GM10248 (cell line): ENCODE data around the gene RNU1-4.
"Not testable (repeated sequence)": the region's sequence is repeated elsewhere in the genome, so short reads cannot be mapped to it uniquely, and the experiment has no call there.

ENCODE experiments used
- CTCF ChIA-PET: fragments of 300-600 bp; sonication (Branson Sonifier 250); formaldehyde crosslinking; extraction: SDS; loops from one replicate; lab custom pipeline; 2021; ENCODE audit warnings: antibody characterized with exemption; lab: Yijun Ruan, JAX
- POLR2A ChIA-PET: fragments of 350-650 bp; sonication (Branson Sonifier 250); formaldehyde crosslinking; extraction: SDS; loops from one replicate; lab custom pipeline; 2020; ENCODE audit warnings: antibody characterized with exemption; lab: Yijun Ruan, JAX
- DNase-seq: peaks from one replicate; pipeline ENCODE4 v3.0.0; 2012; ENCODE audit errors: extremely low spot score

RNU1-4 gene

GRCh38 chr1:16740047-16740964 is at the start of gene RNU1-4:
Gene RNU1-4, plus strand, starts transcription at chr1:16740516.
- DNase-seq, POLR2A ChIA-PET, CTCF ChIA-PET: not testable (repeated sequence)

DNA sequence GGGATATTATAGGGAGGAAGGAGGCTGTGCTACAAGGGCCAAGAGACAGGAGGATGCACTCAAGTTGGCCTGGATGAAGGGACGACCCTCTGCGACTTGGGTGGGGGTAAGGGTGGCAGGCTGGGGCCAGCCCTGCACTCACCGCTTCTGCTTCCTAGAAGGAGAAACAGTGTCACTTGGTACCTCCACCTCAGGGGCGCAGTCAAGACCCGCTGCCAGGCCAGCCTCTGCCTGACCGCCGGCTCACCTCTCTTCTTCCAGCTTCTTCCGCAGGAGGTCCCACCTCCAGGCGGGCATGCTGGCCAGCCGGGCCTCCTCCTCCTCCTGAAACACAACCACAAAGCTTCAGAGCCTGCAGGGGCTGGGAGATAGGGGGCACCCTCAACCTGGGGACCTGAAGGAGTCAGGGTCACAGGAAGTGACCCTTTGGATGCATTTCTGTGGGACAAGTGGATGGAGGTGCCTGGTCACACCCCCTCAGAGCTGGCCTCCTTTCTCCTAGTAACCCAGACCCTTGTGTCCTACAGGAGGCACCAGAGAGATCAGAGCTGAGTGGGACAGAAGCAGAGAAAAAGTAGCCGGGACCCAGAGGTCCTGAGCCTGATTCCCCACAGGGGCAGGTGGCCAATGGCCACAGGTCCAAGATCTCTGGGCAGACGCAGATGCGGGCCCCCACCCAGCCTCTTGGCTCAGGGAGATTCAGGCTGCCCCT is 49.2 kb upstream of the RNU1-4 start:
- POLR2A ChIA-PET = not testable (repeated sequence)

DNA sequence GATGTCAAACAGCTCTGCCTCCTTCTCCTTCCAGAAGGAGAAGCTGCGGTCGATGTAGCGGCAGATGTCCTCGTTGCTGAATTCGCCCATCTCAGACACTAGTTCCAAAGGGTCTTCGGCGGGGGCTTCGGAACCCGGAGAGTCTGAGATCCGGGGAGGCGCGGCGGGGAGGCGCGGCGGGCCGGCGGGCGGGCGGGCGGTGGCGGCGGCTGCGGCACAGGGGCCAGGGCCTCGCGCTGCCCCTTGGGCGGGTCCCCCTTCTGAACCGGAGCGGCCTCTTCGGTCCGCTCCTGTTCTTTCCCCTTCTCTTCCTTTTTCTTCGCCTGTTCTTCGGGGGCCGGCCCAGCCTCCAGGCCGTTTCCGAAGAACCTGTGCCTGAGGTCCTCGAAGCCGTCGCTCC is 48.0 kb upstream of the RNU1-4 start:
- CTCF ChIA-PET = interaction anchor here (1.2 to 1.8 kb wide), 2 partner anchors 10 to 17 kb away, joined by 4 to 6 read pairs; no protein-coding TSS in a partner anchor
- POLR2A ChIA-PET, DNase-seq: not testable (repeated sequence)

More for the DNA sequence above, 49.2 kb upstream of the RNU1-4 start:
- DNase-seq = not testable (repeated sequence)
- CTCF ChIA-PET = interaction anchor here (0.8 to 1.8 kb wide), 2 partner anchors 10 to 18 kb away, joined by 3 to 6 read pairs; no protein-coding TSS in a partner anchor

DNA sequence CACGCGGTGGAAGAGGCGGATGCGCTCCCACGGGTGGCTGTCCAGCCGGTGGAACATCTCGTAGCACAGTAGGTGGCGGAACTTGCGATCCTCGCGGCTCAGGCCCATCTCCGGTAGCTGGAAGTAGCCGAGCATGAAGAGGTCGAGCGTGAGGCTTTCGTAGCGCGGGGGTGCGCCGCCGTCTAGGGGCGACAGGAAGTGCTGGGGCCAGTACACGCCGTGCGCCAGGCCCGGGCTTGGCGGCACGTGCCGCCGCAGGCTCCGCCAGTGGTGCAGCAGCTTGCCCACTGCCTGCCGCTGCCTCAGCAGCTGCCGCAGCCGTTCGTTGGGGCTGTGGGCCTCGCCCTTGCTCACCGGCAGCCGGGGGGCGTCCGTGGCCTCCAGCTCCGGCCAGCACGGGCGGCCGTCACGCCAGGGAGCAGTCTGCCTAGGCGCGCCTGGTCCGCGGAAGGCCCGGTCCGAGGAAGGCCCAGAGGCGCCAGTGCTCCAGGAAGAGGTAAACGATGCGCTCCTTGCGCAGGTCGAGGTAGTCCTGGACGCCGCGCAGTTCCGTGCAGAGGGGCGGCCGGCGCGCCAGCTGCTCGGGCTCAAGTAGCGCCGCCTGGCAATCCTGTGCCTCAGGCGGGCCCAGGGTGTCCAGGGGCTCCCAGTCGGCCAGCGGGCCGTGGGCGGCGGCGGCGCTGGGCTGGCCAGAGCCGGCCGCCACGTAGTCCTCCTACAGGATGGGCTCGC is 47.4 kb upstream of the RNU1-4 start:
- DNase-seq, POLR2A ChIA-PET: not testable (repeated sequence)
- CTCF ChIA-PET = interaction anchor here (1.2 kb wide), 1 partner anchor 9 kb away, joined by 4 read pairs; no protein-coding TSS in a partner anchor

DNA sequence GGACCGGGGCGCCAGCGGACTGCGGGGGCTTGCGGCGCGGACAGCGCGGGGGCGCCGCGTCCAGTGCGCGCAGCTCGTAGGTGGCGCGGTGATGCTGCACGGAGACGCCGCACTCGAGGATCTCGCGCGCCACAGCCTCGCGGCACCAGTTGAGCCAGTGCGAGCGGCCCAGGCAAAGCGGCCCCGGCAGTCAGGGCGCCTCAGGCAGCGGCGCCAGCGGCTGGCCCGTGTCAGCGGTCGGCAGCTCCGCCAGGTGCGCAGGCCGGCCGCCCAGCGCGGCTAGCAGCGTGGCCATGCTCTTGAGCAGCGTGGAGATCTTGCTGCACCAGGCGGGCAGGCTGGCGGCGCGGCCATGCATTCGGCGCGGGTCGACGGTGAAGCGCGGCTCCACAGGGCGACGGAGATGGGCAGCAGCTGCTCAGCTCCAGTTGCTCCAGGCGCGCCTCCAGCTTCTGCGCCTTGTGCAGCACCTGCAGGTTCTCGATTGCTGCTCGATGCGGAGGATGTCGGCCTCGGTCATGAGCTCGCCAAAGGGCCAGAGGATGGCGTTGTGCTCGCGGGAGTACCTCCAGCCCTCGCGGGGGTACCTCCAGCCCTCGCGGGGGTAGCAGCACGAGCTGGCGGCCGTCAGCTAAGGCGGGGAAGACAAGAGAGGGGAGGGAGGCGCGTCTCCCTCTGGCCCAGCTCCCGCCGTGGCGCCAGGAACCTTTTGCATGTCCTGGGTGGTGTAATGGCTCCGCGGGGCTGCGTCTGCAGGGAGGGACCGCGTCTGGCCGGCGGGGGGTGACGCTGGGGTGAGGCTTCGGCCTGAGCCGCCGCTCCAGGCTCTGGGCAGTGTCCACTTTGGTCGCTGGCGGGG is 46.6 kb upstream of the RNU1-4 start:
- DNase-seq, POLR2A ChIA-PET: not testable (repeated sequence)
- CTCF ChIA-PET = interaction anchor here (1.0 to 1.4 kb wide), 5 partner anchors 9 to 22 kb away, joined by 3 to 4 read pairs (median 3); no protein-coding TSS in a partner anchor

DNA sequence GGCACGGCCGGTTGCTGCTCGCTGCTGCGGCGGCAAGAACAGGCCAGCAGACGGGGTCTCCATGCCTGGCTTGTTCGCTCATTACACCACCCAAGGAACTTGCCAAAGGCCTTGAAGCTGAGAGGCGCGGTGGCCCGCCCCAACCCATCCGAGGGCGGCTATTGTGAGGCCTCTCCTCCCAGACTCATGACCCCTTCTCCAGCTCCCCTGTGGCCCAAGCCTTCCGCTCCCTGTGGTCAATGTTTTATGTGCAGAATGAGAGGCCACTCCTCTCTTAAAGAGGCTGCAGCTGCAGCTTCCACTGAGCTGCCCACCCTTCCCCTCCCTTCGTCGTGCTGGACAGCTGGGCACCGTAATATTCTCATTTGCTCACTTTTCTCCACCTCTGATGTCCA is 46.0 kb upstream of the RNU1-4 start:
- POLR2A ChIA-PET, DNase-seq: not testable (repeated sequence)
- CTCF ChIA-PET = interaction anchor here (1.0 to 1.4 kb wide), 4 partner anchors 8 to 21 kb away, joined by 3 read pairs; no protein-coding TSS in a partner anchor

DNA sequence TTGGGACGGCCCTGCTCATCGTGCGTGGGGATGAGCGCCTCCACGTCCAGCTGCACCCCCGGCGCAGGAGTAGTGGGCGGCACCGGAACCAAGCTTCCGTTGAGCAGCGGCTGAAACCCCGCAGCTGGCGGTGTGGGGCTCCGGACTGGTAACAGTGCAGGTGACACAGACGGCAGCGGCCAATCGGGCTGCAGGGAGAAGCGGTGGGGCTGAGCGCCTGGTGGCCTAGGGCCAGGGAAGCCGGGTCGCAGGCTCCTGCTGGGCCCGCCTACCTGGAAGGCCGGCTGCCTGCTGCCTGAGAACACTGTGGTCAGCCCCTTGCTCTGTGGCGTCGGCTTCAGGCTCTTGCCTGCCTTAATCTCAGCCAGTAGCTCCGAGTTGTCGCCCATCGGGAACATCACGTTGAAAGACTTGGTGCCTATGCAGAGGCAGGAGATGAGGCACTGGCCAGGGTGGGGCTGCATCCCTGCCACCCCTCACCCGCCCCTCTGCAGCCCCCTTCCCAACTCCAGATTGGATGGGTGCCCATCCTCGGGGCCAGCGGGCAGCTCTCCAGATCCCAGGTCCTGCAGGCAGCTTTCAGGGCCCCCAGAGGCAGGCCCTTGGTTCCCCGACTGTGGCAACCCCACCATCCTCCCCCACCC is 43.7 kb upstream of the RNU1-4 start:
- CTCF ChIA-PET = interaction anchor here (1.2 to 5.5 kb wide), 5 partner anchors 8 to 76 kb away, joined by 3 to 37 read pairs (median 4); no protein-coding TSS in a partner anchor
- DNase-seq, POLR2A ChIA-PET: not testable (repeated sequence)

DNA sequence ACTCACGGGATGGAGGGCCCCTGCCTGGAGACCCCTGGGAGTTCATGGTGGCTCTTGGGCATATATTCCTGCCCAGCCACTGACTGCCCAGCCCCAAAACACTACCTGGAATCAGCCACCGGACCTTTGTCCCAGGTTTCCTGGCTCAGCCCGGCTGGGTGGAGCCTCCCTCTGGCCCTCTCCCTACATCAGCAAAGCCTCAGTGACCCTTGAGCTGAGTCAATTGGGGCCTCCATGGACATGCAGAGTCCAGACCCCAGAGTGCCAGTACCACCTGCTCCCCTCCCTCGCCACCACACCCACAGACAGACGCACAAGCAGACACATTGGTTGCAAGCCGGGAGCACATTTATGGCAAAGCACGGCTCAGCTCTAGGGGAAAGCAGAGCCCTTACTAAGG is 43.2 kb upstream of the RNU1-4 start:
- CTCF ChIA-PET = interaction anchor here (1.2 to 5.5 kb wide), 3 partner anchors 10 to 76 kb away, joined by 4 to 37 read pairs (median 4); no protein-coding TSS in a partner anchor
- POLR2A ChIA-PET = not testable (repeated sequence)

GRCh38 chr1:16699440-16699839 is 40.9 kb upstream of the RNU1-4 start:
- DNase-seq, POLR2A ChIA-PET: not testable (repeated sequence)
- CTCF ChIA-PET = interaction anchor here (1.3 to 5.5 kb wide), 2 partner anchors 8 to 19 kb away, joined by 3 to 37 read pairs; no protein-coding TSS in a partner anchor

More for the DNA sequence above, 43.2 kb upstream of the RNU1-4 start:
- DNase-seq = not testable (repeated sequence)

DNA sequence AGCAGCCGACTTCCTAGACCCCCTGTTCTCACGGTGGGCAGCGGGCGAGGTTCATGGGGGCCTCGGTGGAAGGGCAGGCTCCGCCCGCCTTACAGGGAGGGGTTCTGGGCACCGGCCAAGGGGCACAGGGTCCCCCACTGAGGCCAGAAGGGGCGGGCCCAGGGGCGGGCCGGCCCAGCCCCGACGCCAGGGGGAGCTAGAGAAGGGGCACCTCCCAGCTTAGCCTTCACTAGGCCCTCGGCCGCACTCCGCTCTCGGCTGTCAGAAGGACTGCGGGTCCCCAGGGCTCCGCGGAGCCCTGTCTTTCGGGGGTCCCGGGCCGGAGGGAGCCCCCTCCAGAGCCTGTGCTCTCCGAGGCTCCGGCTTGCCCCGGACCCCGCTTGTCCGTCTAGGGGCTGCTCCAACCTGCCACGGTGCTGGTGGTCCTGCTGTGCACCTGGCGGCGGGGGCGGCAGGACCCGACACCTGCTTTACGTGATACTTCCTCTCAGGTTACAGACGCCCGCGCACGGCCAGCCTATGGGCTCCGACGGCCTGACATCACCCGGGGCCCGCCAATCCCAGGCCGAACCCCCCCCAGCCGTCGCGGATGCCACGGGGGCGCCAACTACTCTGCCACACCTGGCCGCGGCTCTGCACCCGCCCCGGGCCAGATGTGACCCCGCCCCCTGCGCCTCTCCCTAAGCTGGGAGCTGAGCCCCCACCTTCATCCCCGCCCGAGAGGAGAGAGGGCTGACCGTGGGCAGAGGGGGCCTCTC is 40.0 kb upstream of the RNU1-4 start:
- CTCF ChIA-PET = interaction anchor here (1.0 to 5.5 kb wide), 3 partner anchors 8 to 84 kb away, joined by 3 to 37 read pairs (median 3); no protein-coding TSS in a partner anchor

DNA sequence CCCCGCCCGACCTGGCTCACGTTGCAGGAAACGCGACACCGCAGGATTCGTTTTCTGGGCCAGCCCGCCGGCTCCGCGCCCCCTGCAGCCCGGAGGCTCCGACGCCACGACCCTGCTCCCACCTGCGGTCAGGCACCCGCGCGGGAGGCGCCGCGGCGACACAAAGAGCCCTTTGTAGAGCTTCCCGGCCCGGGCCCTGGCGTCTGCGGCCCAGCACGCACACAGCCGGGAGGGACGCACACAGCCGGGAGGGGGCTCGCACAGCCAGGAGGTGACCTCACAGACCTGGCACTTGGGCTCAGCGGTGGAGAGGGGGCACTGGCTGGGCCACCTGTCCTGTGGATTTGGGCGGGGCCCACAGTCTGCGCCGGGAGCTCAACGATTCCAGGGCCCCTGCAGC is 39.1 kb upstream of the RNU1-4 start:
- DNase-seq, POLR2A ChIA-PET: not testable (repeated sequence)
- CTCF ChIA-PET = interaction anchor here (1.0 to 1.5 kb wide), 3 partner anchors 10 to 85 kb away, joined by 3 to 4 read pairs (median 3); no protein-coding TSS in a partner anchor

More for the DNA sequence above, 40.0 kb upstream of the RNU1-4 start:
- POLR2A ChIA-PET = interaction anchor here (0.6 kb wide), 1 partner anchor 16 kb away, joined by 3 read pairs; no protein-coding TSS in a partner anchor
- DNase-seq = not testable (repeated sequence)

- CTCF ChIA-PET = interaction anchor here (0.9 to 1.7 kb wide), 8 partner anchors 8 to 81 kb away, joined by 3 to 6 read pairs (median 4); no protein-coding TSS in a partner anchor
- POLR2A ChIA-PET = not testable (repeated sequence)
Observed at GRCh38 chr1:16702280-16702679, 38.0 kb upstream of the RNU1-4 start.

GRCh38 chr1:16703141-16703540 is 37.2 kb upstream of the RNU1-4 start:
- POLR2A ChIA-PET, DNase-seq: not testable (repeated sequence)
- CTCF ChIA-PET = interaction anchor here (0.9 to 1.7 kb wide), 6 partner anchors 8 to 82 kb away, joined by 3 to 6 read pairs (median 4); no protein-coding TSS in a partner anchor

More at GRCh38 chr1:16702280-16702679, 38.0 kb upstream of the RNU1-4 start:
- not testable (repeated sequence) for DNase-seq

DNA sequence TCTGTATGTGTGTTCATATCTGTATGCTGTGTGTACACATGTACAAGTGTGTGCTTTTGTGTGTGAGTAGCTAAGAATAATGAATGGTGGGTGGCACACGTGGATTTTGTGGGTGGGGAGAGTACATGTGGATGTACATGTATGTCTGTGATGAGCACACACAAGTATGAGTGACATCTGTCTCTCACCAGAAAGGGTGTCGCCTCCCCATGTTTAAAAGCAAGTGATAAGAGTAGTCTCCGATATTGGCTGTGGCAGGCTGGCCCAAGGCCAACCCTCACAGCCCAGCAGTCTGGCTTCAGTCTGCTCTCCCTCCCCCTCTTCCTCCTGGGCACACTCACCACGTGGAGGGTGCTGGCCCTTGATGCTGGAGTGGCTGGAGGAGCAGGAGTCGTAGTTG is 36.7 kb upstream of the RNU1-4 start:
- CTCF ChIA-PET = interaction anchor here (1.0 to 1.4 kb wide), 2 partner anchors 13 to 16 kb away, joined by 3 to 4 read pairs; no protein-coding TSS in a partner anchor
- POLR2A ChIA-PET, DNase-seq: not testable (repeated sequence)
